HG03135 (cell line): Measurements from ENCODE around the gene NGEF.
A peak's percentile ranks its signal among the peaks of the same experiment; 100 is the strongest.
"Not testable (repeated sequence)": the region's sequence is repeated elsewhere in the genome, so short reads cannot be mapped to it uniquely, and the experiment has no call there.

Source experiments
- ATAC-seq: cut with Tn5 transposase; IDR thresholded peaks from one replicate; pipeline ENCODE4 v1.9.1; 2021; ENCODE audit warnings: mild to moderate bottlenecking, moderate library complexity; ENCODE audit not compliant: unreplicated experiment

NGEF gene

DNA sequence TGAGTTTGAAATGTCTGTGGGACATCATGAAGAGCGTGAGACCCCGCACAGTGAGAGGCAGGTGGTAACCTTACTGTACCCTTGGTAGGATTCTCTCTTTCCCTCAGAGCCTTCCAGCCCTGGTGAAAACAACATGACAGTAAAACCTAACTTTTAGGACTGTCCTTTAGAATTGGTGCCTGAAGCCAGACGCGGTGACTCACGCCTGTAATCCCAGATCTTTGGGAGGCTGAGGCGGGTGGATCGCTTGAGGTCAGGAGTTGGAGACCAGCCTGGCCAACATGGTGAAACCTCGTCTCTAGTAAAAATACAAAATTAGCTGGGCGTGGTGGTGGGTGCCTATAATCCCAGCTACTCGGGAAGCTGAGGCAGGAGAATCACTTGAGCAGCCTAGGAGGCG, 161.0 kb downstream of the NGEF start:
- ATAC-seq, result not testable (repeated sequence)

DNA sequence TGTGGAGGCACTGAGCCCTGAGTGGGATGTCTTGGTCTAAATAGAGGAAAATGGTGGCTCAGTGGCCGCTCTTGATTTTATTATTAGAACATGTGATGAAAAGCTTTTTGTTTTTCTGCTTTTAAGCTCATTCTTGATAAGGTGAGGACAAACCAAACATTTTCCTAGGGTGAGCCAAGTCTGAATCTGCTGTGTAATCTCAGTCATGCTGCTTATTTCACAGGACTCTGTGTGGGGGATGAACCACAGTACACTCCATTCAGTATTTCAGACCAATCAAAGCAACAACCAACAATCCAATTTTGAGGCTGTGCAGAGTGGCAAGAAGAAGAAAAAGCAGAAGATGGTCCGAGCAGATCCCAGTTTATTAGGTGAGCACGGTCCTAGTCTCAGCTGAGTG, 163.0 kb downstream of the NGEF start:
- no peak for ATAC-seq

DNA sequence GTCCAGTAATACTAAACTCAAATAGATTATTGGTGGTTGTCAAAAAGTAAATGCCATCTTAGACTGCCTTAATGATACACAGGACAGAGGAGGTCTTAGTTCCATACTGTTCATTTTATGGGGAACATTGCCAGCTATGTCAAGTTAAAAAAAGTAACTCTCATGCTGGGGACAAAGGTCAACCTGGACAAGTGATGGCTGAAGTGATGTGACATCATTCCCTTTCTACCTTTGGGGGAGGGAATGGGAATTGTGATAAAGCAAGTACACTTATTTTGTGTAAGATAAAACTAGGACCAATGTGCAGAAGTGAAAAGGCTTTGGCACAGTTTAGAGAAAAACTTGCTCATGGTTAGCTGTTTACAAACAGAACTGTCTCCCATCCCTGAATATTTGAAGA, 167.0 kb downstream of the NGEF start:
- ATAC-seq, result no peak

- ATAC-seq, result no peak
Measured at GRCh38 chr2:232843834-232844233, 169.2 kb downstream of the NGEF start.

- ATAC-seq, result no peak
Measured at GRCh38 chr2:232842689-232843088, 170.4 kb downstream of the NGEF start.

GRCh38 chr2:232839411-232840079, 173.5 kb downstream of the NGEF start:
- no peak for ATAC-seq

GRCh38 chr2:232838406-232838874, 174.6 kb downstream of the NGEF start:
- ATAC-seq, result peak; percentile 88

- ATAC-seq, result no peak
Measured at GRCh38 chr2:232836934-232837333, 176.1 kb downstream of the NGEF start.

DNA sequence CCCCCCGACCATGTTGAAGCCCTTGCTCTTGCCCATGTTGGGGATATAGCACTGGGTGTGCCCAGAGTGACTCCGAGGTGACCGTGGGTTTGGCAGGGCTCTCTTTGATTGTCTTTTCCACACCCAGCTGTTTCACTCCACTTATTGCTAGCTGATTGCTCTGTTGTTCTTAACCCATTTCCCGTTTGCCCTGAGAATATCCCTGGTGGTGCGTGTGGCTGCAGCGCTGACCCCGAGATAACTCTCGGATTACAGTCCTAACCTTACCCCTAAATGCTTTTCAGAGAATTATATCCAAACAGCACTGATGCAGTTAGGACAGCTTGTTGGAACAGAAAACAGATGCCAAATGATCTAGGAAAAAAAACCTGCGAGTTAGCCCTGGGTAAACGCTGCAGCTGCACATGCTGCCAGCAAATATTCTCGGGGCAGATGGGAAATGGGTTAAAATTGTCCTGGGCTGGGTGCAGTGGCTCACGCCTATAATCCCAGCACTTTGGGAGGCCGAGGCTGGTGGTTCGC, 177.3 kb downstream of the NGEF start:
- ATAC-seq, result no peak

- ATAC-seq, result no peak
Measured at GRCh38 chr2:232833830-232834229, 179.2 kb downstream of the NGEF start.

GRCh38 chr2:232831496-232831895, 181.6 kb downstream of the NGEF start:
- ATAC-seq, result no peak

DNA sequence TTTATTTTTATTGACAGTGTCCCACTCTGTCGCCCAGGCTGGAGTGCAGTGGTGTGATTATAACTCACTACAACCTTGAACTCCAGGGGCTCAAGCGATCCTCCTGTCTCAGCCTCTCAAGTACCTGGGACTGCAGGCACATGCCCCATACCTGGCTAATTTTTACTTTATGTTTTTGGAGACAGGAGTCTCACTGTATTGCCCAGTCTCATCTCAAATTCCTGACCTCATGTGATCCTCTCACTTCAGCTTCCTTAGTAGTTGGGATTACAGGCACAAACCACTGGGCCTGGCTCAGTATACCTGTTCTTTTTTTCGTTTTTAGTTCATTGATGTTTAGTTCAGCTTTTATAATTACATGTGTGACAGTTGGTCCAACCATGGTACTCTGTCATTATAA, 183.1 kb downstream of the NGEF start:
- no peak for ATAC-seq
